G401.6 (cell line): ENCODE data around the gene C11orf87.

Experiments
- FAIRE-seq: peaks from 2 replicates; lab custom pipeline; 2012; peaks lifted over from hg19 to GRCh38; lab: Jason Lieb, UNC

C11orf87 gene

GRCh38 chr11:109421981-109422869, at the start of gene C11orf87:
Gene C11orf87 (plus strand): TSS chr11:109422190. CDS start chr11:109423634, 1,444 bp downstream.
- no peak for FAIRE-seq

GRCh38 chr11:109374032-109374431, 48.0 kb upstream of the C11orf87 start:
- no peak for FAIRE-seq

- no peak for FAIRE-seq
Observed at GRCh38 chr11:109374441-109374840, 47.5 kb upstream of the C11orf87 start.

- no peak for FAIRE-seq
Observed at GRCh38 chr11:109377039-109377742, 44.8 kb upstream of the C11orf87 start.

GRCh38 chr11:109378034-109378433, 44.0 kb upstream of the C11orf87 start:
- FAIRE-seq = no peak

- FAIRE-seq = no peak
Observed at GRCh38 chr11:109383306-109383705, 38.7 kb upstream of the C11orf87 start.

GRCh38 chr11:109384873-109385272, 37.1 kb upstream of the C11orf87 start:
- no peak for FAIRE-seq

- no peak for FAIRE-seq
Observed at GRCh38 chr11:109388982-109389381, 33.0 kb upstream of the C11orf87 start.

GRCh38 chr11:109390752-109391151, 31.2 kb upstream of the C11orf87 start:
- FAIRE-seq = no peak

- FAIRE-seq = no peak
Observed at GRCh38 chr11:109401545-109401944, 20.4 kb upstream of the C11orf87 start.

GRCh38 chr11:109405671-109406070, 16.3 kb upstream of the C11orf87 start:
- FAIRE-seq = no peak

GRCh38 chr11:109416601-109417000, 5.4 kb upstream of the C11orf87 start:
- FAIRE-seq = no peak

- FAIRE-seq = no peak
Observed at GRCh38 chr11:109422870-109423465, 978 bp downstream of the C11orf87 start.

- no peak for FAIRE-seq
Observed at GRCh38 chr11:109423466-109424190, 1.6 kb downstream of the C11orf87 start.

- no peak for FAIRE-seq
Observed at GRCh38 chr11:109424901-109425300, 2.9 kb downstream of the C11orf87 start.

- no peak for FAIRE-seq
Observed at GRCh38 chr11:109425554-109425953, 3.6 kb downstream of the C11orf87 start.

- FAIRE-seq = no peak
Observed at GRCh38 chr11:109426442-109427240, 4.7 kb downstream of the C11orf87 start.

GRCh38 chr11:109432105-109432504, 10.1 kb downstream of the C11orf87 start:
- FAIRE-seq = no peak

GRCh38 chr11:109433753-109434256, 11.8 kb downstream of the C11orf87 start:
- FAIRE-seq = no peak

- no peak for FAIRE-seq
Observed at GRCh38 chr11:109435121-109435742, 13.2 kb downstream of the C11orf87 start.

GRCh38 chr11:109439684-109440083, 17.7 kb downstream of the C11orf87 start:
- FAIRE-seq = no peak
